Measurements from ENCODE around the gene APOD.

The APOD gene

GRCh38 chr3:195584543-195584870 lies 767 bp upstream of the APOD start:
- no peak overlapping the region for H3K4me3 ChIP-seq (ENCODE audit: low read depth in 1 of 2, low read length in 2 of 2)
- H3K27me3 ChIP-seq (ENCODE audit: control insufficient read depth in 1 of 2, insufficient read depth in 2 of 2, low read length in 2 of 2) = no peaks in the 10 kb centered on the region
- H3K4me1 ChIP-seq (ENCODE audit: control insufficient read depth in 1 of 2, insufficient read depth in 2 of 2, low read length in 2 of 2) = no peaks in the 10 kb centered on the region
- no peak overlapping the region for H3K27ac ChIP-seq (ENCODE audit: low read depth, low read length)
- peaks cover 0 to 2% of the 10 kb centered on the region in 2 donors for H3K9me3 ChIP-seq (ENCODE audit: control insufficient read depth in 1 of 2, low read length in 2 of 2)
- no peaks in the 10 kb centered on the region for H3K36me3 ChIP-seq (ENCODE audit: control insufficient read depth in 1 of 2, insufficient read depth in 2 of 2, low read length in 2 of 2)
- no peak overlapping the region for H3K9ac ChIP-seq (ENCODE audit: low read depth in 1 of 2, low read length in 2 of 2)

DNA sequence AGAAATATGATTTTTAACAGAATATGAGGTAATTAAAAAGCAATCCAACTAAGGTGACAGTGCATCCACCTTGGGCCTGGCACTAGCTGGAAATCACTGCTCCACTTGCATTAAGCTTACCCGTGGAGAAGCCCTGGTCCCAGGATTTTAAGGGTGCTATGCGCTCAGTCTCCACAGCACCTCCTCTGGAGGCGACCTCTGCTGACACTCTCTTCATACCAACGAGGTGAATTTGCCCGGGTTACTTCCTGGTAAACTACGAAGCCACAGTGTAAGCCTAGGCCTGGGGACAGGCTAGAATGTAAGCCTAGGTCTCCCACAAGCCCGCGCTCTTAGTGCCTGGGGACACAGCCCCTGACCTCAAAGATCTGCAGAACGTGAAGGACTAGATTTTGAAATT lies 793 bp downstream of the APOD start:
- H3K4me3 ChIP-seq (ENCODE audit: low read depth in 1 of 2, low read length in 2 of 2) = no peak overlapping the region

DNA sequence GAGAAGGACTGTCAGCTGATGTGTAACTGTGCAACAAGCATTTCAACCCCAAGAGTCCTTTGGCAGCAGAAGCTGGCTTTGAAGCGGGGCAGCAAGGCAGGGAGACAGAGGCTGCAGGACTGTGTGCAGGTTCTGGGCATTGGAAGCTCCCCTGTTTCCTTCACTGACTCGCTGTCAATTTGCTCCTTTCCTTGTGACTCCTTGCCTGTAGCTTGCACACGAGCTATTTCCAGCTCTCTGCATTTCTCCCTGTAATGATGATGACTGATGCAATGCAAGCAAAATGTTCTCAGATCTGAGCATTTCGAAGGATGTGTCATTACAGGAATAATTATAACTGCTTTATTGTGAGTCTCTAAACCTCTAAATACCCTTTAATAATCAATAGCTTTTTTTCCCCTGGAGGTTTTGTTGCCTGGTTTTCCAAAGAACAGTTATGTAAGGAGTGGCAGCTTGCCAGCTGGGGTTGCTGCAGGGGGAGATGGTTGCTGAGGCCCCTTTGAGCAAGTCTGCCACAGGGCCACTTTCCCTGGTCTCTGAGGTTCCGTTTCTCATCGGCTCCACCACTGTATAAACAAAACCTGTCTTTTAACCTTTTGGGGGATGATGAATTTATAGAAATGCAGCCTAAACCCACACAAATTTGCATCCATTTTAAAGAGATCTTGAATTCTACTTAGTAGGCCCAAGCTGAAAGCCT lies 2.8 kb downstream of the APOD start:
- Histone ChIP-seq H3K4me3 (ENCODE audit: low read depth in 1 of 2, low read length in 2 of 2) (no peak overlapping the region), H3K36me3 (ENCODE audit: control insufficient read depth in 1 of 2, insufficient read depth in 2 of 2, low read length in 2 of 2) (no peaks in the 10 kb centered on the region), H3K27me3 (ENCODE audit: control insufficient read depth in 1 of 2, insufficient read depth in 2 of 2, low read length in 2 of 2) (no peaks in the 10 kb centered on the region), H3K9me3 (ENCODE audit: control insufficient read depth in 1 of 2, low read length in 2 of 2) (no peaks in the 10 kb centered on the region), H3K9ac (ENCODE audit: low read depth in 1 of 2, low read length in 2 of 2) (no peak overlapping the region), H3K27ac (ENCODE audit: low read depth, low read length) (no peak overlapping the region), H3K4me1 (ENCODE audit: control insufficient read depth in 1 of 2, insufficient read depth in 2 of 2, low read length in 2 of 2) (no peaks in the 10 kb centered on the region)

More for the DNA sequence above, 793 bp downstream of the APOD start:
- no peak overlapping the region for H3K27ac ChIP-seq (ENCODE audit: low read depth, low read length)
- no peak overlapping the region for H3K9ac ChIP-seq (ENCODE audit: low read depth in 1 of 2, low read length in 2 of 2)
- no peaks in the 10 kb centered on the region for H3K4me1 ChIP-seq (ENCODE audit: control insufficient read depth in 1 of 2, insufficient read depth in 2 of 2, low read length in 2 of 2)
- H3K9me3 ChIP-seq (ENCODE audit: control insufficient read depth in 1 of 2, low read length in 2 of 2) = no peaks in the 10 kb centered on the region
- H3K27me3 ChIP-seq (ENCODE audit: control insufficient read depth in 1 of 2, insufficient read depth in 2 of 2, low read length in 2 of 2) = no peaks in the 10 kb centered on the region
- no peaks in the 10 kb centered on the region for H3K36me3 ChIP-seq (ENCODE audit: control insufficient read depth in 1 of 2, insufficient read depth in 2 of 2, low read length in 2 of 2)

- no peaks in the 10 kb centered on the region for H3K9me3 ChIP-seq (ENCODE audit: control insufficient read depth in 1 of 2, low read length in 2 of 2)
- no peaks in the 10 kb centered on the region for H3K4me1 ChIP-seq (ENCODE audit: control insufficient read depth in 1 of 2, insufficient read depth in 2 of 2, low read length in 2 of 2)
- H3K4me3 ChIP-seq (ENCODE audit: low read depth in 1 of 2, low read length in 2 of 2) = no peak overlapping the region
- no peak overlapping the region for H3K27ac ChIP-seq (ENCODE audit: low read depth, low read length)
- no peaks in the 10 kb centered on the region for H3K27me3 ChIP-seq (ENCODE audit: control insufficient read depth in 1 of 2, insufficient read depth in 2 of 2, low read length in 2 of 2)
- no peaks in the 10 kb centered on the region for H3K36me3 ChIP-seq (ENCODE audit: control insufficient read depth in 1 of 2, insufficient read depth in 2 of 2, low read length in 2 of 2)
- no peak overlapping the region for H3K9ac ChIP-seq (ENCODE audit: low read depth in 1 of 2, low read length in 2 of 2)
Measured at GRCh38 chr3:195579281-195579680, 4.5 kb downstream of the APOD start.

DNA sequence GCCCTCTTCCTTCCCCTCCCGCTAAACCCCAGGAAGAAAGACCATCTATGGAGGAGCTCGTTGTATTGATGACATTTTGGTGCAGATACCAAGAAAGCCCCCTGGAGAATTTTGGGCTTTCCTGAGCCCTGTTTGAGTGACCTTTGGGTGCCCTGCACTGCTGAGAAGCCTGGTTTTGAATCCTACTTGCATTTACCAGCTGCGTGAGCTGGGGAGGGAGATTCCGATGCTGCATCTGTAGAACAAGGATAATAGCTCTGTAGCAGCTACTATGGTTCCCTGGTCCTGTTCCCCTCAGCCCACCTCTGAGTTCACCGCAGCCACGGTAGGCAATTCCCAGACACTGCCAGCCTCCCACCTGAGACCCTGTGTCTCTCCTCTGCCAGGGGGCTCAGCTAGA lies 5.2 kb downstream of the APOD start:
- Histone ChIP-seq H3K4me3 (ENCODE audit: low read depth in 1 of 2, low read length in 2 of 2) (no peak overlapping the region), H3K36me3 (ENCODE audit: control insufficient read depth in 1 of 2, insufficient read depth in 2 of 2, low read length in 2 of 2) (no peaks in the 10 kb centered on the region), H3K9me3 (ENCODE audit: control insufficient read depth in 1 of 2, low read length in 2 of 2) (no peaks in the 10 kb centered on the region), H3K27ac (ENCODE audit: low read depth, low read length) (no peak overlapping the region), H3K4me1 (ENCODE audit: control insufficient read depth in 1 of 2, insufficient read depth in 2 of 2, low read length in 2 of 2) (no peaks in the 10 kb centered on the region), H3K27me3 (ENCODE audit: control insufficient read depth in 1 of 2, insufficient read depth in 2 of 2, low read length in 2 of 2) (no peaks in the 10 kb centered on the region), H3K9ac (ENCODE audit: low read depth in 1 of 2, low read length in 2 of 2) (no peak overlapping the region)

- no peak overlapping the region for H3K4me3 ChIP-seq (ENCODE audit: low read depth in 1 of 2, low read length in 2 of 2)
- no peak overlapping the region for H3K9ac ChIP-seq (ENCODE audit: low read depth in 1 of 2, low read length in 2 of 2)
- H3K27ac ChIP-seq (ENCODE audit: low read depth, low read length) = no peak overlapping the region
- no peaks in the 10 kb centered on the region for H3K27me3 ChIP-seq (ENCODE audit: control insufficient read depth in 1 of 2, insufficient read depth in 2 of 2, low read length in 2 of 2)
- no peaks in the 10 kb centered on the region for H3K9me3 ChIP-seq (ENCODE audit: control insufficient read depth in 1 of 2, low read length in 2 of 2)
- H3K36me3 ChIP-seq (ENCODE audit: control insufficient read depth in 1 of 2, insufficient read depth in 2 of 2, low read length in 2 of 2) = no peaks in the 10 kb centered on the region
- no peaks in the 10 kb centered on the region for H3K4me1 ChIP-seq (ENCODE audit: control insufficient read depth in 1 of 2, insufficient read depth in 2 of 2, low read length in 2 of 2)
Measured at GRCh38 chr3:195577645-195578177, 6.0 kb downstream of the APOD start.

GRCh38 chr3:195574497-195575304 lies 9.0 kb downstream of the APOD start:
- Histone ChIP-seq H3K27me3 (ENCODE audit: control insufficient read depth in 1 of 2, insufficient read depth in 2 of 2, low read length in 2 of 2) (no peaks in the 10 kb centered on the region), H3K4me1 (ENCODE audit: control insufficient read depth in 1 of 2, insufficient read depth in 2 of 2, low read length in 2 of 2) (no peaks in the 10 kb centered on the region), H3K4me3 (ENCODE audit: low read depth in 1 of 2, low read length in 2 of 2) (no peak overlapping the region), H3K9me3 (ENCODE audit: control insufficient read depth in 1 of 2, low read length in 2 of 2) (no peaks in the 10 kb centered on the region), H3K27ac (ENCODE audit: low read depth, low read length) (no peak overlapping the region), H3K9ac (ENCODE audit: low read depth in 1 of 2, low read length in 2 of 2) (no peak overlapping the region), H3K36me3 (ENCODE audit: control insufficient read depth in 1 of 2, insufficient read depth in 2 of 2, low read length in 2 of 2) (no peaks in the 10 kb centered on the region)

GRCh38 chr3:195573611-195574496 lies 9.9 kb downstream of the APOD start:
- no peaks in the 10 kb centered on the region for H3K9me3 ChIP-seq (ENCODE audit: control insufficient read depth in 1 of 2, low read length in 2 of 2)
- H3K4me1 ChIP-seq (ENCODE audit: control insufficient read depth in 1 of 2, insufficient read depth in 2 of 2, low read length in 2 of 2) = no peaks in the 10 kb centered on the region
- H3K36me3 ChIP-seq (ENCODE audit: control insufficient read depth in 1 of 2, insufficient read depth in 2 of 2, low read length in 2 of 2) = no peaks in the 10 kb centered on the region
- H3K27me3 ChIP-seq (ENCODE audit: control insufficient read depth in 1 of 2, insufficient read depth in 2 of 2, low read length in 2 of 2) = no peaks in the 10 kb centered on the region
- H3K27ac ChIP-seq (ENCODE audit: low read depth, low read length) = no peak overlapping the region
- no peak overlapping the region for H3K9ac ChIP-seq (ENCODE audit: low read depth in 1 of 2, low read length in 2 of 2)
- no peak overlapping the region for H3K4me3 ChIP-seq (ENCODE audit: low read depth in 1 of 2, low read length in 2 of 2)

DNA sequence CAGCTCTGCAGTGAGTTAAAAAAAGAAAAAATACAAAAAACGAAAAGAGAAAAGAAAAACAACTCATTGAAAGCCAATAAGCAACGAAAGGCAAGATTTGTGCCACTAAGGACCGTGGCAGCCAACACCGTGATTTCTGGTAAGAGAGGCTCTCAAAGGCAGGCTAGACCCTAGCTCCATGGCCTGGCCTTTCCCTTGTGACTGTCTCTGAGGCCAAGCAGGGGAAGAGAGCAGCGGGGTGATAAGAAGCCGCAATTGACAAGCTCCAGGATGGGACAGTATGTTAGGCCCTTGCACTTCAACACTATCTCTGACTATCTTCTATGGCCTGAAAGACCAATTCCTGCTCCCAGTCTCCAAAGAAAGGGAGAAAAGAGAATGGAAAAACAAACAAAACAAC lies 12.4 kb downstream of the APOD start:
- H3K27me3 ChIP-seq (ENCODE audit: control insufficient read depth in 1 of 2, insufficient read depth in 2 of 2, low read length in 2 of 2) = no peaks in the 10 kb centered on the region
- no peaks in the 10 kb centered on the region for H3K4me1 ChIP-seq (ENCODE audit: control insufficient read depth in 1 of 2, insufficient read depth in 2 of 2, low read length in 2 of 2)
- H3K9ac ChIP-seq (ENCODE audit: low read depth in 1 of 2, low read length in 2 of 2) = no peak overlapping the region
- no peaks in the 10 kb centered on the region for H3K36me3 ChIP-seq (ENCODE audit: control insufficient read depth in 1 of 2, insufficient read depth in 2 of 2, low read length in 2 of 2)
- no peak overlapping the region for H3K27ac ChIP-seq (ENCODE audit: low read depth, low read length)
- no peaks in the 10 kb centered on the region for H3K9me3 ChIP-seq (ENCODE audit: control insufficient read depth in 1 of 2, low read length in 2 of 2)
- no peak overlapping the region for H3K4me3 ChIP-seq (ENCODE audit: low read depth in 1 of 2, low read length in 2 of 2)

- no peaks in the 10 kb centered on the region for H3K36me3 ChIP-seq (ENCODE audit: control insufficient read depth in 1 of 2, insufficient read depth in 2 of 2, low read length in 2 of 2)
- H3K9ac ChIP-seq (ENCODE audit: low read depth in 1 of 2, low read length in 2 of 2) = no peak overlapping the region
Measured at GRCh38 chr3:195570912-195571311, 12.8 kb downstream of the APOD start.

More at GRCh38 chr3:195570912-195571311, 12.8 kb downstream of the APOD start:
- Histone ChIP-seq H3K9me3 (ENCODE audit: control insufficient read depth in 1 of 2, low read length in 2 of 2) (no peaks in the 10 kb centered on the region), H3K4me1 (ENCODE audit: control insufficient read depth in 1 of 2, insufficient read depth in 2 of 2, low read length in 2 of 2) (no peaks in the 10 kb centered on the region), H3K27me3 (ENCODE audit: control insufficient read depth in 1 of 2, insufficient read depth in 2 of 2, low read length in 2 of 2) (no peaks in the 10 kb centered on the region), H3K4me3 (ENCODE audit: low read depth in 1 of 2, low read length in 2 of 2) (no peak overlapping the region), H3K27ac (ENCODE audit: low read depth, low read length) (no peak overlapping the region)

Measured in duodenal mucosa (tissue), 2 donors.